LNCAP (cell line): ENCODE results near the gene SORCS2.

Experiments
- CTCF ChIP-seq: fragments of 450-650 bp; IDR thresholded peaks from 2 replicates; pipeline ENCODE4 v1.5.1; 2017; ENCODE audit warnings: mild to moderate bottlenecking

Gene SORCS2

GRCh38 chr4:7420661-7421040 lies 228.3 kb downstream of the SORCS2 start:
- no peak for TF ChIP-seq CTCF

- TF ChIP-seq CTCF: no peak
Measured at GRCh38 chr4:7421356-7422150, 229.2 kb downstream of the SORCS2 start.

GRCh38 chr4:7422151-7422897 lies 230.0 kb downstream of the SORCS2 start:
- TF ChIP-seq CTCF: no peak

GRCh38 chr4:7422898-7423180 lies 230.5 kb downstream of the SORCS2 start:
- no peak for TF ChIP-seq CTCF

- no peak for TF ChIP-seq CTCF
Measured at GRCh38 chr4:7423391-7423790, 231.1 kb downstream of the SORCS2 start.

- no peak for TF ChIP-seq CTCF
Measured at GRCh38 chr4:7423801-7424552, 231.6 kb downstream of the SORCS2 start.

- TF ChIP-seq CTCF: no peak
Measured at GRCh38 chr4:7424553-7425111, 232.3 kb downstream of the SORCS2 start.
